Osteocyte (in vitro differentiated cells): ENCODE data around the gene ANAPC10. TPM values are rescaled to one million over a fixed set of nuclear protein-coding genes. Genes with fewer than 3 reads are reported as not detected.

Experiments
- DNase-seq: peaks from one replicate; pipeline ENCODE4 v3.0.0; 2021; ENCODE audit warnings: mixed read lengths; ENCODE audit not compliant: unreplicated experiment; ENCODE audit errors: extremely low spot score
- H3K27ac Mint-ChIP-seq: one replicate; pipeline ENCODE4 v1.8.0; 2021; ENCODE audit warnings: mild to moderate bottlenecking, mixed read lengths; ENCODE audit not compliant: unreplicated experiment
- H3K27me3 Mint-ChIP-seq: one replicate; pipeline ENCODE4 v1.8.0; 2021; ENCODE audit warnings: mixed read lengths; ENCODE audit not compliant: unreplicated experiment
- H3K36me3 Mint-ChIP-seq: one replicate; pipeline ENCODE4 v1.8.0; 2021; ENCODE audit warnings: mixed read lengths; ENCODE audit not compliant: unreplicated experiment
- H3K4me1 Mint-ChIP-seq: one replicate; pipeline ENCODE4 v1.8.0; 2021; ENCODE audit warnings: mixed read lengths; ENCODE audit not compliant: unreplicated experiment
- H3K4me3 Mint-ChIP-seq: one replicate; pipeline ENCODE4 v1.8.0; 2021; ENCODE audit warnings: mild to moderate bottlenecking, moderate library complexity, mixed read lengths; ENCODE audit not compliant: unreplicated experiment
- H3K9me3 Mint-ChIP-seq: one replicate; pipeline ENCODE4 v1.8.0; 2021; ENCODE audit warnings: mixed read lengths; ENCODE audit not compliant: unreplicated experiment
- CTCF ChIP-seq: fragments of 200-600 bp; sonication (generic); IDR thresholded peaks from 2 replicates; pipeline ENCODE4 v1.5.0; 2021; ENCODE audit warnings: antibody characterized with exemption, mild to moderate bottlenecking, moderate library complexity
- total RNA-seq: library from RNA; stranded (reverse); gene quantifications from 2 replicates; pipeline ENCODE4 v1.2.1, GENCODE V29; 2021

Gene ANAPC10
- total RNA-seq, 1 donor from 2014 or later = 16.8 TPM

- no peak for TF ChIP-seq CTCF
These were observed 127.4 kb downstream of the ANAPC10 start for GRCh38 chr4:144970597-144970996.

GRCh38 chr4:144969821-144970220, 128.2 kb downstream of the ANAPC10 start:
- Mint-ChIP-seq H3K27ac (no peak overlapping the region), H3K4me3 (no peak overlapping the region), H3K36me3 (no peaks in the 10 kb centered on the region), H3K4me1 (no peaks in the 10 kb centered on the region), H3K9me3 (peaks cover 4% of the 10 kb centered on the region), H3K27me3 (no peaks in the 10 kb centered on the region)
- DNase-seq = no peak
- no peak for TF ChIP-seq CTCF

More at GRCh38 chr4:144970597-144970996, 127.4 kb downstream of the ANAPC10 start:
- Mint-ChIP-seq H3K9me3 (peaks cover 6% of the 10 kb centered on the region), H3K27me3 (no peaks in the 10 kb centered on the region), H3K4me1 (no peaks in the 10 kb centered on the region), H3K4me3 (no peak overlapping the region), H3K27ac (no peak overlapping the region), H3K36me3 (no peaks in the 10 kb centered on the region)
- DNase-seq = no peak

- DNase-seq = no peak
- H3K27ac Mint-ChIP-seq = no peak overlapping the region
These were observed 129.4 kb downstream of the ANAPC10 start for GRCh38 chr4:144968606-144969005.

GRCh38 chr4:144967161-144967560, 130.8 kb downstream of the ANAPC10 start:
- no peaks in the 10 kb centered on the region for H3K36me3 Mint-ChIP-seq
- DNase-seq = no peak
- H3K9me3 Mint-ChIP-seq = no peaks in the 10 kb centered on the region
- H3K27me3 Mint-ChIP-seq = no peaks in the 10 kb centered on the region
- TF ChIP-seq CTCF = no peak
- H3K27ac Mint-ChIP-seq = no peak overlapping the region
- H3K4me3 Mint-ChIP-seq = no peak overlapping the region
- no peaks in the 10 kb centered on the region for H3K4me1 Mint-ChIP-seq

More at GRCh38 chr4:144968606-144969005, 129.4 kb downstream of the ANAPC10 start:
- H3K27me3 Mint-ChIP-seq = no peaks in the 10 kb centered on the region
- no peaks in the 10 kb centered on the region for H3K4me1 Mint-ChIP-seq
- no peaks in the 10 kb centered on the region for H3K36me3 Mint-ChIP-seq
- no peak for TF ChIP-seq CTCF
- no peak overlapping the region for H3K4me3 Mint-ChIP-seq
- H3K9me3 Mint-ChIP-seq = no peaks in the 10 kb centered on the region

- peaks cover 2% of the 10 kb centered on the region for H3K27me3 Mint-ChIP-seq
- no peak overlapping the region for H3K27ac Mint-ChIP-seq
These were observed 135.7 kb downstream of the ANAPC10 start for GRCh38 chr4:144962300-144962699.

More at GRCh38 chr4:144962300-144962699, 135.7 kb downstream of the ANAPC10 start:
- no peaks in the 10 kb centered on the region for H3K4me1 Mint-ChIP-seq
- TF ChIP-seq CTCF = no peak
- H3K36me3 Mint-ChIP-seq = peaks cover 7% of the 10 kb centered on the region
- DNase-seq = no peak
- no peak overlapping the region for H3K4me3 Mint-ChIP-seq
- H3K9me3 Mint-ChIP-seq = peaks cover 32% of the 10 kb centered on the region
